Activated T-cell treated with anti-CD3 and anti-CD28 coated beads, Interleukin-2, amount 50 U/mL, for 72 hours (primary cell): ENCODE results near the gene STX19. TPM values are rescaled to one million over a fixed set of nuclear protein-coding genes. Genes with fewer than 3 reads are reported as not detected.

Experiments
- ATAC-seq, 2 donors: fragments of 150-1000 bp; cut with Tn5 transposase; replicated peaks in 1 of 2; 2 replicates each; pipeline ENCODE4 v1.10.0; 2021; ENCODE audit warnings: moderate library complexity in 2 of 2, mild to moderate bottlenecking in 1 of 2
- DNase-seq, 2 donors: peaks; one replicate each; pipeline ENCODE4 v3.0.0; 2021 to 2022; ENCODE audit warnings: mixed read lengths in 1 of 2
- H3K27ac Mint-ChIP-seq: one replicate; pipeline ENCODE4 v1.8.0; 2022; ENCODE audit warnings: mild to moderate bottlenecking, moderate library complexity, mixed read lengths
- H3K27me3 Mint-ChIP-seq: one replicate; pipeline ENCODE4 v1.8.0; 2022; ENCODE audit warnings: low read depth, mixed read lengths
- H3K36me3 Mint-ChIP-seq, 2 donors: one replicate each; pipeline ENCODE4 v1.8.0; 2022; ENCODE audit warnings: mixed read lengths in 2 of 2, mild to moderate bottlenecking in 1 of 2; ENCODE audit not compliant: insufficient read depth in 2 of 2
- H3K4me1 Mint-ChIP-seq: one replicate; pipeline ENCODE4 v1.8.0; 2022; ENCODE audit warnings: low read depth, mixed read lengths
- H3K4me3 Mint-ChIP-seq, 2 donors: one replicate each; pipeline ENCODE4 v1.8.0; 2022; ENCODE audit warnings: mild to moderate bottlenecking in 2 of 2, mixed read lengths in 2 of 2, moderate library complexity in 2 of 2
- H3K9me3 Mint-ChIP-seq, 2 donors: one replicate each; pipeline ENCODE4 v1.8.0; 2022; ENCODE audit warnings: mixed read lengths in 2 of 2
- total RNA-seq, 2 donors: library from RNA; stranded (reverse); gene quantifications; one replicate each; pipeline ENCODE4 v1.2.3, GENCODE V29; 2022

The STX19 gene, protein sequence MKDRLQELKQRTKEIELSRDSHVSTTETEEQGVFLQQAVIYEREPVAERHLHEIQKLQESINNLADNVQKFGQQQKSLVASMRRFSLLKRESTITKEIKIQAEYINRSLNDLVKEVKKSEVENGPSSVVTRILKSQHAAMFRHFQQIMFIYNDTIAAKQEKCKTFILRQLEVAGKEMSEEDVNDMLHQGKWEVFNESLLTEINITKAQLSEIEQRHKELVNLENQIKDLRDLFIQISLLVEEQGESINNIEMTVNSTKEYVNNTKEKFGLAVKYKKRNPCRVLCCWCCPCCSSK
- total RNA-seq = not detected

DNA sequence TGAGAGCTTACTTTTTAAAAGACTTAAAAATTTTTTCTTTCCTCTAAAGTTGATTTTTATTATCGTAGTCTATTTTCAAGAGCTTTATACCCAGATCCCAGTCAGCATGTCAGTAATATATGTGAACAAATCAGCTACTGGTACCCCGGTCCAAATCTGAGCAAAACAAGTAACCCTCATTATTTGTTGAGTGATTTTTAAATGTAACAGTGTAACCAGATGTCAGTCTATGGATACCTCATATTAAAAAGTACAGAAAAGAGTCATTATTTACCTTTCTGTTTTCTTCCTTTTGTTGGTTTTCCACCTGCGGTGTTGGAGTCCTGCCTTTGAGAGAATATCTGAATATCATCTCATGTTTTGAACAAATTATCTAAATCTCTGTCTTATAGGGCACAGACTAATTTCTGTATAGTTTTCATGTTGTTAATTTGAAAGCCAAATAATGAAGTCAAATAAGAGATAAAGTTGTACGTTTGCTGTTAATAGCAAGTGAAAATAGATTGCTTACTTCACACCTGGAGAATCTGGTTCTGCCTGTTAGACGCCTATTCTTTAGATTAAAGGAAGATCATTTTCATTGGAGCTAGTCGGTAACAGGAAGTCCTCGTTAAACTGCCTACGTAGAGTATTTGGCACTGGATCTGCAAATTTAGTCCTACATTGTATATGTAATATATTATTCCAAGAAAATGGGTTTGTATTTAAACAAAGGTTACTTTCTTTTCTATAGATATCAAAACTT lies at the start of gene STX19:
Gene STX19, minus strand, starts transcription at position 505 of the 745 bp plus-strand sequence. CDS start 13,328 bp downstream, outside the sequence.
- no peak within 1 kb of the TSS for H3K27ac Mint-ChIP-seq
- H3K9me3 Mint-ChIP-seq = no peaks in the 10 kb centered on the region
- H3K4me3 Mint-ChIP-seq = no peak within 1 kb of the TSS
- no peaks in the 10 kb centered on the region for H3K27me3 Mint-ChIP-seq
- no peaks in the 10 kb centered on the region for H3K4me1 Mint-ChIP-seq
- H3K36me3 Mint-ChIP-seq = peaks cover 0 to 5% of the 10 kb centered on the region in 2 donors
- no peak for DNase-seq
- no peak for ATAC-seq

DNA sequence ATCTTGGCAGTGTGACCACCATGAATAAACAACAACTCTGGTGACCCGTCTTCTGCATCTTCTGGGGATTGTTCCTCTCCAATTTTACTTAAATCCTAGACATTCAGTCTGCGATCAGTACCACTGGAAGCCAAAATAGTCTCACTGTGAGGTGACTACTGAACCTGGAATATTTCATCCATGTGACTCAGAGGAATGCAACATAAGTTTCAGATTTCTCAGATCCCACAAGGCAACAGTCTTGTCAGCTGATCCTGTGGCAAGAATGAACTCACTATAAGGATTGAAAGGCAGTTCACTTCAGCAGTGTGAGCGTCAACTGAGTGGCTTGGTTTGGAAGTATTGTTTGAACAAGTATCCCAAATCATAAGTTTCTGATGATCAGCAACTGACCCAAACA lies 47.7 kb upstream of the STX19 start:
- no peak for DNase-seq
- no peaks in the 10 kb centered on the region for H3K9me3 Mint-ChIP-seq
- H3K4me3 Mint-ChIP-seq = no peak overlapping the region
- peaks cover 52% of the 10 kb centered on the region for H3K4me1 Mint-ChIP-seq
- peaks cover 11 to 25% of the 10 kb centered on the region in 2 donors for H3K36me3 Mint-ChIP-seq
- ATAC-seq = no peak
- H3K27me3 Mint-ChIP-seq = no peaks in the 10 kb centered on the region
- no peak overlapping the region for H3K27ac Mint-ChIP-seq

DNA sequence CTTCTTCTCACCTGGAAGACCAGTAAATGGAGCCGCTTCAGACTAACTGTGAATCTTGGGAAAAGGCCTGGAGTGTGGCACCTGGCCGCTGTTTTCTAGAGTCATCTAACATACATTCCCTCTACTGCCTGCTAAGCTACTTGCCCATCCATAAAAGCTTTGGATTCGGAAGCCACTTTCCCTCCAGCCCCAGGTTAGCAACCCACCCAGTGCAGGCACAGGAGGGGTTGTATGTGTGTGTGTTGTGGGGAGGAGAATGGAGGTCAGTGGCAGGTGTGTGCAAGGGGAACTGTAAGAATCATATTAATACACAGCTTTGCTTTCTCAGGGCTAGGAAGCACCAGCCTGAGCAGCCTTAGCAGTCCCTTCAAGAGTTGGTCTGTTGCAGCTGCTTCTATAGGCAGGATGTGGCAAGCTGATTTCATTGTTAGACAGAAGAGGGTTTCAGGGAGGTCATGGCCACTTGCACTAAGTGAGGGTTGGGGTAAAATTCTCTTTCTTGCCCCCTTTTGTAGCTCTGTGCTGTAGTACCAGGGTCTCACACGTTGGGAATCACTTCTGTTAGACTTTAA lies 43.4 kb upstream of the STX19 start:
- H3K9me3 Mint-ChIP-seq = peaks cover 0 to 2% of the 10 kb centered on the region in 2 donors
- H3K27me3 Mint-ChIP-seq = no peaks in the 10 kb centered on the region
- ATAC-seq (peak; percentile 76 to 78), DNase-seq (no peak)
- peak overlapping the region; percentile 9 for H3K27ac Mint-ChIP-seq
- H3K4me1 Mint-ChIP-seq = peaks cover 66% of the 10 kb centered on the region
- H3K4me3 Mint-ChIP-seq = no peak overlapping the region
- peaks cover 16 to 28% of the 10 kb centered on the region in 2 donors for H3K36me3 Mint-ChIP-seq

DNA sequence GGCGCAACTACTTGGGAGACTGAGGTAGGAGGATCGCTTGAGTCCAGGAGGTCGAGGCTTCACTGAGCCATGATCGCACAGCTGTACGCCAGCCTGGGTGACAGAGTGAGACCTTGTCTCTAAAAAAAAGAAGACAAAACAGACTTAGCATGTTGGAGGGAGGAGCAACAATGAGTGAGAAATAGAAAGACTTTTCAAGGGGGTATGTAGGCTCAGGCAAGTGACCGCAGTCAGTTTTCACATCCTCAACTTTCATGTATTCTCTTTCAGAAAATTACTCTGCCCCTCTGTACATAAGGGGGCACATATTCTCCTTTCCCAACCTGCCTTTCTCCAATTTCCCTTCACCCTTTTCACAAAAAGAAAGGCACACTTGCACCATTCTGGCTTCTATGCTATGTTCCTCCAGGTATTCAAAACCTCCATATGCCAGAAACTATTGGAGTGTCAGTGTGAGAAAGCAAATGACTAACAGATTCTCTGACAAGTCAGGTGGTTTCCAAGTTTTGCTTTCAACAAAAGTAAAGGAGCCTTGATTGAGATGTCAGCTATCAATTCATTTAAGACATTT lies 42.0 kb upstream of the STX19 start:
- peak; percentile 53 to 67 for ATAC-seq
- DNase-seq = no peak
- H3K36me3 Mint-ChIP-seq = peaks cover 12 to 29% of the 10 kb centered on the region in 2 donors

DNA sequence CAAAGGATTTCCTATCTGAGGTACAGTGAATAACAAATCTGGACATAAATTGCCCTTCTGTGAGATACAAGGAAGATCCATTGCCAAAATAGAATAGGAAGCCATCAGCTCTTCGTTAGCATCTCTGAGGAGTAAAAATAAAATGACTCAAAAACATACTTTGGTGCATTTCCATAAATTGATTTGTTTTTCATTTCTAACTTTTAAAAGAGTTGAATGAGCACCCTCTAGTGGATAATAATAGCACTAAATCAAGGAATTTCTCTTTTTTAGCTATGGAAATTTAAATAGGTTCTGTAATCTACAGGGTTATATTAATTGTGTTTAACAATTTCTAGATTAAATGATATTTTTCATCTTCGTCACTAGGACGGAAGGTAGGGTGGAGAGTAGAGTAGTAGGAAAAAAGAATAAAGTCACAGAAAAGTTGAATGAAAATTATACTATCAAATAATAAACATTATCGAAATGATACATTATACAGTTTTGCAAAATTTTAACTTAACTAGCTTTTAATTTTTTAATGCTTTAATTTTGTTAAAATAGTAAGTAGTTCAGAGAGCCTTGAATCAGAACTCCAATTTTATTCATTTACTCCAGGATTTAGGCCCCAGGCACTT lies 40.9 kb upstream of the STX19 start:
- no peaks in the 10 kb centered on the region for H3K27me3 Mint-ChIP-seq
- peak overlapping the region in 1 of 2 donors; percentile 19 for H3K4me3 Mint-ChIP-seq
- no peak for ATAC-seq
- H3K4me1 Mint-ChIP-seq = peaks cover 83% of the 10 kb centered on the region
- no peak for DNase-seq
- H3K36me3 Mint-ChIP-seq = peaks cover 14 to 32% of the 10 kb centered on the region in 2 donors
- peak overlapping the region; percentile 54 for H3K27ac Mint-ChIP-seq
- H3K9me3 Mint-ChIP-seq = peaks cover 0 to 2% of the 10 kb centered on the region in 2 donors

More for the DNA sequence above, 42.0 kb upstream of the STX19 start:
- Mint-ChIP-seq H3K27me3 (no peaks in the 10 kb centered on the region), H3K4me3 (peak overlapping the region in 1 of 2 donors; percentile 6), H3K4me1 (peaks cover 78% of the 10 kb centered on the region), H3K27ac (peak overlapping the region; percentile 17), H3K9me3 (peaks cover 0 to 2% of the 10 kb centered on the region in 2 donors)

DNA sequence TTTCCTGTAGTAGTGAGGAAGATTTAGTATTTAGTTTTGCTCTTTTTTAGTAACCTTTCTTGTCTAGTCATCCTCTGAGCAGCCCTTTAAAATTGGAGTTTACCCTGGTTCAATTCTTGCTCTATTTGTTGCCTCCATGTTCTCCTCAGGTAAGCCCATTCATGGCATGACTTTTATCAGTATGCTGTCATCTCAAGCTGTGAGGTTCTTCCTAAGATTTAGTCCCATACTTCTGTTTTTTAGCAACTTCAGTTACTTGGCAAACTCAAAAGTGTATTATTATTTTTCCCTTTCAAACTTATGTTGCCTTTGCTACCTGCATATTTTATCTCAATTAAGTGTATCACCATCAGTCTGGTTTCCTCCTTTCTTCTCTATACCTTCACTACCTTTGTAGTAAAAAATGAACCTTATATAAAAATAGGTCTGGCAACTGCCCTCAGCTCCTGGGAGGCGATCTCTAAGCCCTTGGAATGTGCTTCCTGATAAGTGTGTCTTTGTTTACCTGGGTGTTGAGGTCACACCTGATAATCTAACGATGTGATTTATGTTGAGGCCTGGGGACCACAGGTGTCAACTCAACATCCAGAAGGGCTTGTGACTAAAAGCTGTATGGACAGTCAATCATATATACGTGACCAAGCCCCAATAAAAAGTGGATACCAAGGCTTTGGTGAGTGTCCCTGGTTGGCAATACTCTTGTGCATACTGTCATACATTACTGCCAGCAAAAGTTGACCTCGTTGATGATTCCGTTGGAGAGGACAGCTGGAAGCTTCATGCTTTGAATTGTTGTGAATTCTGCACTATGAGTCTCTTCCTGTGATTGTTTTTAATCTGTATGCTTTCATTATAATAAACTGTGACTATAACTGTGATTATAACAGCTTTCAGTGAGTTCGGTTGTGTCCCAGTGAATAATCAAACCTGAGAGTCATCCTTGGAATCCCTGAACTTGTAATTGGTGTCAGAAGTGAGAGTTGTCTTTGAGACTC lies 38.4 kb upstream of the STX19 start:
- H3K4me1 Mint-ChIP-seq = peaks cover 77% of the 10 kb centered on the region
- H3K9me3 Mint-ChIP-seq = peaks cover 0 to 2% of the 10 kb centered on the region in 2 donors
- no peaks in the 10 kb centered on the region for H3K27me3 Mint-ChIP-seq
- peak overlapping the region in 1 of 2 donors; percentile 66 for H3K4me3 Mint-ChIP-seq
- peak overlapping the region; percentile 88 for H3K27ac Mint-ChIP-seq
- H3K36me3 Mint-ChIP-seq = peaks cover 9 to 23% of the 10 kb centered on the region in 2 donors
- DNase-seq (no peak), ATAC-seq (no peak)

DNA sequence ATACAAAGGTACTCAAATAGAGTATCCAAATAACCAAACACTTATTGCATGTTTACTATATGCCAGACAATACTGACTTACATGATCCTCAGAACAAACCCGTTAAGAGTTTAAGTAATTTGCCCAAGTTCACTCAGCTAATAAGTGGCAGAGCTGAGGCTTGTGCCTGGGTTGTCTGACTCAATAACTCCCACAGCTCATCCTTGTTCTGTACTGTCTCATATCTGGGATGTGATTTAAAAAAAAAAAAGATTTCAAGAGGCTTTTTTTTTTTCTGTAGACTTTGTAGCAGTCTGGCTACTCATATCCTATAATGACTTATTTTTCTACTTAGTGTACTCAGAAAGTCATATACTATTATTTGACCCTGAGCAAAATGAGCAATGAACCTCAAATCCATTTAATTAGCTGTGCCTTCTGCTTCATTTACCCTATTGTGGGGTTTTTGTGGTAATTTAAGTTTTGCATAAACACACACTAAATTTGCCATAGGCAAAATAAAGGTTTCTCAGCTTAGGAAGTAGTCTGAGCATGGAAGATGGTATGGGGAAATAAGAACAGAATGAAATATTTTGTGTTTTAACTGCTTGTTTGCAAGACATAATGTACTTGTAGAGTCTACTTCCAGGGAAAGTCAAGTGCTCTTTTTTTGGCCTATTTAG lies 37.6 kb upstream of the STX19 start:
- Mint-ChIP-seq H3K4me3 (peak overlapping the region in 1 of 2 donors; percentile 66), H3K27ac (peak overlapping the region; percentile 88), H3K4me1 (peaks cover 73% of the 10 kb centered on the region), H3K27me3 (no peaks in the 10 kb centered on the region), H3K9me3 (peaks cover 0 to 2% of the 10 kb centered on the region in 2 donors), H3K36me3 (peaks cover 9 to 23% of the 10 kb centered on the region in 2 donors)
- DNase-seq (no peak), ATAC-seq (peak; percentile 20 to 50)

DNA sequence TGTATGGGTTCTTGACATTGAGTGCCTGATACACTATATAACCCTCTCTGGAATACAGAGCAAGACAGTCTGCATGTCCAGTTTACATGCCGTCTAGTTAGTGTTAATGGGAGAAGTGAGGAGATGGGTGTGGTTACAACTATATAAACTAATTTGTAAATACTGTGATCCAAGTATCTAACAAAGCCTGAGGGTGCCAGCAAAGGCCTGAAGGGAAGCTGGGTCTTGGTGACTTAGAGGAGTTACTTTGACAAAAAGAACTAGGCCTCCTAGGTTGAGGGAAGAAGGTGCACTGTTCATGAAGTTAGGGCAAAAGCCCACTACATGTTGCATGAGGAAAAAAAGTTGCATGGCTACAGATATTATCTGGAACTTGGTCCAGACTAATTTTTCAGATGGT lies 36.7 kb upstream of the STX19 start:
- peaks cover 72% of the 10 kb centered on the region for H3K4me1 Mint-ChIP-seq
- DNase-seq = no peak
- H3K36me3 Mint-ChIP-seq = peaks cover 9 to 28% of the 10 kb centered on the region in 2 donors
- H3K27ac Mint-ChIP-seq = peak overlapping the region; percentile 7
- ATAC-seq = no peak
- H3K4me3 Mint-ChIP-seq = peak overlapping the region; percentile 47 to 65
- H3K9me3 Mint-ChIP-seq = peaks cover 0 to 2% of the 10 kb centered on the region in 2 donors
- no peaks in the 10 kb centered on the region for H3K27me3 Mint-ChIP-seq

DNA sequence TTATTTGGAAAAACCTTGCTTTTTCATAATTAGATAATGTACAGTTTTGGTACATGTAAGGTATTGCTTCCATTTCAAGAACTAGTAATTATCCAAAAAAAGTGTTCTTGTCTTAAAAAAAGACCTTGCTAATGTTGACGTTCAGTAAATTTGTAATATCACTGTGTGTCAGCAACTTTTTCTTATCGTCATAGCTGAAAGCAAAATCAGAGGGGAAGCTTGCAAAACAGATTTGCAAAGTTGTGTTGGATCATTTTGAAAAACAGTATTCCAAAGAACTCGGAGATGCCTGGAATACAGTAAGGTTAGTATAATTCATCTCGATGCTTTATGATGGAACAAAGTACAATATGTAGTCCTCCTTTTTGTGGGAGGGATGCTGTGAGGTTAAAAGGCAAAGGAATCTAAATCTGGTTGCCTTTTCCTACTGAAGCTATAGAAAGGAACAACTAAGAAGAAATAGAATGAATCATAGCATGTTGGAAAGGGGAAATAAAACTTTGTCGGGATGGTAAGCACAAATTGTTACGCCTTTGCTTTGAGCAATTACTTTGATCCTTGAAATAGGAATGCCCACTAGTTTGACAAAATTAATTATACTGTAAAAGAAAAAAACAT lies 36.0 kb upstream of the STX19 start:
- Mint-ChIP-seq H3K36me3 (peaks cover 9 to 30% of the 10 kb centered on the region in 2 donors), H3K9me3 (peaks cover 0 to 2% of the 10 kb centered on the region in 2 donors), H3K4me1 (peaks cover 66% of the 10 kb centered on the region), H3K4me3 (peak overlapping the region; percentile 90 to 95), H3K27me3 (no peaks in the 10 kb centered on the region), H3K27ac (peak overlapping the region; percentile 100)
- DNase-seq (no peak), ATAC-seq (no peak)

DNA sequence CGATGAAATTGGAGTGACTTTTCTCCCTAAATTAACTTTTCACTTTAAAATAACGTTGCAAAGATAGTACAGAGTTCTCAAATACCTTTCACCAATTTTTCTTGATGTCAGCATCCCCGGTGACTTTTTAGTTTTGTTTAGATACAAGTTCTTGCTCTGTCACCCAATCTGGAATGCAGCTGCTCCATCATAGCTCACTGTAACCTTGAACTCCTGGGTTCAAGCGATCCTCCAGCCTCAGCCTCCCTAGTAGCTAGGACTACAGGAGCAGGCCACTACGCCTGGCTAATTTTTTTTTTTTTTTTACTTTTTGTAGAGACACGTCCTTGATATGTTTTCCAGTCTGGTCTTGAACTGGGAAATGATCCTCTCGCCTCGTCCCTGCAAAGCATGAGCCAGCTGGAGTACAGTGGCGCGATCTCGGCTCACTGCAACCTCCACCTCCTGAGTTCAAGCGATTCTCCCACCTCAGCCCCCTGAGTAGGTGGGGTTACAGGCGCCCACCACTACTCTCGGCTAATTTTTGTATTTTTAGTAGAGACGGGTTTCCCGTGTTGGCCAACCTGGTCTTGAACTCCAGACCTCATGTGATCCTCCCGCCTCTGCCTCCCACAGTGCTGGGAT lies 35.2 kb upstream of the STX19 start:
- no peaks in the 10 kb centered on the region for H3K27me3 Mint-ChIP-seq
- H3K27ac Mint-ChIP-seq = peak overlapping the region; percentile 100
- H3K4me1 Mint-ChIP-seq = peaks cover 62% of the 10 kb centered on the region
- DNase-seq (no peak), ATAC-seq (no peak)
- peaks cover 0 to 2% of the 10 kb centered on the region in 2 donors for H3K9me3 Mint-ChIP-seq
- H3K36me3 Mint-ChIP-seq = peaks cover 9 to 30% of the 10 kb centered on the region in 2 donors
- H3K4me3 Mint-ChIP-seq = peak overlapping the region; percentile 90 to 95
